Measurements from ENCODE around the gene POU3F1. TPM values are rescaled to one million over a fixed set of nuclear protein-coding genes. Genes with fewer than 3 reads are reported as not detected.

Gene POU3F1
- total and polyA plus RNA-seq, 10 of the 15 experiments (the other 5 are each of a cell fraction or from before 2014, with no cell fraction given), result 0.04 to 0.53 (median 0.10) TPM; not detected in 3

- SMC1A ChIA-PET (ENCODE audit: uncharacterized antibody, unreplicated experiment), result interaction anchor here (0.6 to 12.4 kb wide), 7 partner anchors 11 to 150 kb away, joined by 3 to 316 read pairs (median 4); partner anchors contain the start of gene POU3F1
- ATAC-seq (no peak), FAIRE-seq (no peak), DNase-seq (ENCODE audit: low read depth, low spot score) (no peak)
- no CpG with 5 or more reads among the region's 3 CpGs for WGBS (ENCODE audit: insufficient coverage, insufficient replicate concordance, low lambda C conversion rate, missing lambda C conversion rate)
- BruUV-seq (replicated peaks), result no TSS peak
- no peak overlapping the region for H3K4me2 ChIP-seq (ENCODE audit: control insufficient read depth, insufficient read depth)
- H2AFZ ChIP-seq (ENCODE audit: control insufficient read depth, low read depth, low read length), result no peak overlapping the region
- no peaks in the 10 kb centered on the region for H3K9me3 ChIP-seq (replicated peaks; ENCODE audit: control insufficient read depth, insufficient read depth, low read length)
- no peaks in the 10 kb centered on the region for H3K79me2 ChIP-seq (ENCODE audit: control insufficient read depth, insufficient read depth, low read length)
- POLR2A ChIA-PET, result interaction anchor here (1.0 kb wide), 1 partner anchor 10 kb away, joined by 4 read pairs; no protein-coding TSS in a partner anchor
- TF ChIP-seq JUNB (IDR thresholded peaks at IDR 0.05) (no peak), PRDM15 (CRISPR knock-in tag; IDR thresholded peaks at IDR 0.05) (no peak), KLF5 (IDR thresholded peaks at IDR 0.05; ENCODE audit: partially characterized antibody) (no peak), E4F1 (IDR thresholded peaks at IDR 0.05; ENCODE audit: borderline replicate concordance, partially characterized antibody) (no peak)
- intact Hi-C loops (cut with micrococcal nuclease; ENCODE audit: unreplicated experiment) (no loop called here), in situ Hi-C loops (cut with MboI) (no loop called here)
- no peaks in the 10 kb centered on the region for H4K20me1 ChIP-seq (ENCODE audit: control insufficient read depth, insufficient read depth)
- H3K36me3 ChIP-seq (ENCODE audit: control insufficient read depth in 2 of 2, insufficient read depth in 2 of 2, low read length in 1 of 2), result no peaks in the 10 kb centered on the region
- H3K9ac ChIP-seq (ENCODE audit: control insufficient read depth, insufficient read depth, low read length), result no peak overlapping the region
- H3K27ac ChIP-seq (ENCODE audit: control insufficient read depth, insufficient read depth), result no peak overlapping the region
- CTCF ChIA-PET, result interaction anchor here (0.6 to 11.3 kb wide), 6 partner anchors 9 to 174 kb away, joined by 3 to 252 read pairs (median 6); no protein-coding TSS in a partner anchor
- no peaks in the 10 kb centered on the region for H3K27me3 ChIP-seq (replicated peaks in 1 of 2; ENCODE audit: control insufficient read depth in 2 of 2, insufficient read depth in 2 of 2, low read length in 1 of 2)
- H3K4me3 ChIP-seq, result no peak overlapping the region
- H3K4me1 ChIP-seq (ENCODE audit: control insufficient read depth, insufficient read depth, low read length), result no peaks in the 10 kb centered on the region
- RAD21 ChIA-PET (ENCODE audit: unreplicated experiment), result interaction anchor here (0.6 to 7.6 kb wide), 6 partner anchors 18 to 83 kb away, joined by 3 to 173 read pairs (median 4); no protein-coding TSS in a partner anchor
These were observed 22.4 kb upstream of the POU3F1 start for GRCh38 chr1:38068980-38069340.

Data from GM12878 (cell line).